GM23248 (cell line): ENCODE measurements around the gene TMEM263. TPM values are rescaled to one million over a fixed set of nuclear protein-coding genes. Genes with fewer than 3 reads are reported as not detected.

Experiments
- DNase-seq: peaks from one replicate; pipeline ENCODE4 v3.0.0-alpha.2; 2015
- H2AFZ ChIP-seq: fragments of 200-600 bp; sonication (generic); 2 replicates; pipeline ENCODE4 v1.6.1; 2016; ENCODE audit warnings: antibody characterized with exemption
- H3F3A ChIP-seq: fragments of 200-600 bp; sonication (generic); 2 replicates; pipeline ENCODE4 v1.6.1; 2016; ENCODE audit warnings: mild to moderate bottlenecking, antibody characterized with exemption, mixed run types; ENCODE audit not compliant: insufficient read depth
- H3K27ac ChIP-seq: fragments of 200-600 bp; sonication (generic); 2 replicates; pipeline ENCODE4 v1.5.1; 2016; ENCODE audit warnings: mild to moderate bottlenecking
- H3K27me3 ChIP-seq: fragments of 200-600 bp; sonication (generic); replicated peaks from 2 replicates; pipeline ENCODE4 v1.6.1; 2016; ENCODE audit warnings: mild to moderate bottlenecking; ENCODE audit not compliant: insufficient read depth
- H3K36me3 ChIP-seq: fragments of 200-600 bp; sonication (generic); 2 replicates; pipeline ENCODE4 v1.6.1; 2016; ENCODE audit warnings: low read depth, mild to moderate bottlenecking
- H3K4me1 ChIP-seq: fragments of 200-600 bp; sonication (generic); 2 replicates; pipeline ENCODE4 v1.6.1; 2016; ENCODE audit warnings: mild to moderate bottlenecking; ENCODE audit not compliant: insufficient read depth
- H3K4me2 ChIP-seq: fragments of 200-600 bp; sonication (generic); one replicate; pipeline ENCODE4 v1.6.1; 2016; ENCODE audit warnings: mild to moderate bottlenecking; ENCODE audit not compliant: unreplicated experiment
- H3K4me3 ChIP-seq: fragments of 200-600 bp; sonication (generic); 2 replicates; pipeline ENCODE4 v1.5.1; 2016; ENCODE audit warnings: mild to moderate bottlenecking
- H3K79me2 ChIP-seq: fragments of 200-600 bp; sonication (generic); 2 replicates; pipeline ENCODE4 v1.6.1; 2016; ENCODE audit warnings: mild to moderate bottlenecking; ENCODE audit not compliant: insufficient read depth
- H3K9ac ChIP-seq: fragments of 200-600 bp; sonication (generic); 2 replicates; pipeline ENCODE4 v1.6.1; 2016; ENCODE audit warnings: mild to moderate bottlenecking
- H3K9me2 ChIP-seq: fragments of 200-600 bp; sonication (generic); 2 replicates; pipeline ENCODE4 v1.6.1; 2016; ENCODE audit warnings: mixed run types, mild to moderate bottlenecking, moderate library complexity; ENCODE audit not compliant: insufficient read depth
- H3K9me3 ChIP-seq: fragments of 200-600 bp; sonication (generic); one replicate; pipeline ENCODE4 v1.6.1; 2017; ENCODE audit warnings: low read depth
- H4K20me1 ChIP-seq: fragments of 200-600 bp; sonication (generic); 2 replicates; pipeline ENCODE4 v1.6.0; 2016; ENCODE audit not compliant: insufficient read depth
- EZH2 ChIP-seq: fragments of 200-600 bp; sonication (generic); IDR thresholded peaks from 2 replicates; pipeline ENCODE4 v1.6.1; 2018; ENCODE audit warnings: antibody characterized with exemption, mild to moderate bottlenecking; ENCODE audit not compliant: insufficient read depth, poor library complexity, severe bottlenecking
- EZH2phosphoT487 ChIP-seq: fragments of 200-600 bp; sonication (generic); IDR thresholded peaks from 2 replicates; pipeline ENCODE4 v1.6.1; 2018; ENCODE audit warnings: antibody characterized with exemption, moderate library complexity, mild to moderate bottlenecking, low read depth; ENCODE audit not compliant: insufficient read depth
- WGBS, 2 experiments: methylation state at CpG; one replicate each; pipeline ENCODE4 v1.1.6; 2015 to 2017; ENCODE audit warnings: low lambda C conversion rate in 2 of 2, low coverage in 1 of 2; ENCODE audit errors: missing lambda C conversion rate in 2 of 2; 5-methylcytosine and 5-hydroxymethylcytosine counted together
- in situ Hi-C: fragments of 300-500 bp; cut with MboI; formaldehyde crosslinking; loops from 2 replicates; pipeline ENCODE4 v1.15.0; 2020
- polyA plus RNA-seq: library from polyadenylated mRNA; unstranded; fragments of >200 nt; fragmentation: Nextera tagmentation; extraction: Ambion mirVana; gene quantifications from 2 replicates; pipeline ENCODE4 v1.2.1, GENCODE V29; 2016
- total RNA-seq: library from RNA; depleted of rRNA; stranded (reverse); fragments of >200 nt; shearing (Covaris generic); gene quantifications from 2 replicates; pipeline ENCODE4 v1.2.3, GENCODE V29; 2014

Gene TMEM263
- total and polyA plus RNA-seq, 2 experiments from 2014 or later, result 136 to 147 TPM

GRCh38 chr12:106910202-106910601 lies 45.5 kb upstream of the TMEM263 start:
- in situ Hi-C loops, result loop anchor here (10.0 kb wide), 1 partner anchor 525 kb away; no protein-coding TSS in a partner anchor
- Histone ChIP-seq H2AFZ (no peak overlapping the region), H3K9me2 (no peaks in the 10 kb centered on the region), H3K4me3 (no peak overlapping the region), H3F3A (no peaks in the 10 kb centered on the region), H4K20me1 (no peaks in the 10 kb centered on the region), H3K79me2 (no peaks in the 10 kb centered on the region), H3K9me3 (no peaks in the 10 kb centered on the region), H3K27me3 (no peaks in the 10 kb centered on the region), H3K4me1 (no peaks in the 10 kb centered on the region), H3K36me3 (no peaks in the 10 kb centered on the region), H3K27ac (no peak overlapping the region), H3K4me2 (no peak overlapping the region), H3K9ac (no peak overlapping the region)
- DNase-seq, result no peak
- no peak for TF ChIP-seq EZH2
- WGBS, 2 experiments, result 73 to 78% methylated on average over 1 of the region's 1 CpG

- Histone ChIP-seq H3K4me3 (no peak overlapping the region), H3K9me2 (no peaks in the 10 kb centered on the region), H3K9me3 (no peaks in the 10 kb centered on the region), H3K27me3 (no peaks in the 10 kb centered on the region), H4K20me1 (no peaks in the 10 kb centered on the region), H3K79me2 (no peaks in the 10 kb centered on the region), H2AFZ (no peak overlapping the region), H3K9ac (no peak overlapping the region), H3K4me2 (no peak overlapping the region), H3K36me3 (no peaks in the 10 kb centered on the region), H3K4me1 (no peaks in the 10 kb centered on the region), H3K27ac (no peak overlapping the region), H3F3A (no peaks in the 10 kb centered on the region)
- in situ Hi-C loops, result loop anchor here (10.0 kb wide), 1 partner anchor 527 kb away; no protein-coding TSS in a partner anchor
- TF ChIP-seq EZH2phosphoT487, result no peak
- TF ChIP-seq EZH2, result no peak
- WGBS, 2 experiments, result 65 to 80% methylated on average over 6 of the region's 6 CpGs
- no peak for DNase-seq
Measured at GRCh38 chr12:106911581-106911980, 44.1 kb upstream of the TMEM263 start.

DNA sequence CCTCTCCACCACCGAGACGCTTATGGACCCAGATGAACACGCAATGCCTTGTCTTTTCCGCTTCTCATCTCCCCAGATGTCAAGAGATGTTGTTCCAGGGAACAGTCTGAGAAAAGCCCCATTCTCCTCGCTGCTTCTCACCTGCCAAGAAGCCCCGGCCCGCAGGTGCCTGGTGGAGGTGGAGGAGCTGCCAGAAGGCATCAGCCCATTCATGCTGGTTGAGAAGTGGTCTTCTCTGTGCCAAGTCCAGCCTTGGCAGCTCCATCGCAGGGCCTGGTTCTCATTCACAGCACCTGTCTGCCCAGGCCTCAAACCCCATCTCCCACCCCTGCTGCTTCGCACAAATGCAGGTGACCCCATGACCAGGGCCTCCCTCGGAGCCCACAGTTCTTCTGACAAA lies 42.3 kb upstream of the TMEM263 start:
- TF ChIP-seq EZH2phosphoT487 (no peak), EZH2 (no peak)
- in situ Hi-C loops, result loop anchor here (10.0 kb wide), 1 partner anchor 529 kb away; no protein-coding TSS in a partner anchor

DNA sequence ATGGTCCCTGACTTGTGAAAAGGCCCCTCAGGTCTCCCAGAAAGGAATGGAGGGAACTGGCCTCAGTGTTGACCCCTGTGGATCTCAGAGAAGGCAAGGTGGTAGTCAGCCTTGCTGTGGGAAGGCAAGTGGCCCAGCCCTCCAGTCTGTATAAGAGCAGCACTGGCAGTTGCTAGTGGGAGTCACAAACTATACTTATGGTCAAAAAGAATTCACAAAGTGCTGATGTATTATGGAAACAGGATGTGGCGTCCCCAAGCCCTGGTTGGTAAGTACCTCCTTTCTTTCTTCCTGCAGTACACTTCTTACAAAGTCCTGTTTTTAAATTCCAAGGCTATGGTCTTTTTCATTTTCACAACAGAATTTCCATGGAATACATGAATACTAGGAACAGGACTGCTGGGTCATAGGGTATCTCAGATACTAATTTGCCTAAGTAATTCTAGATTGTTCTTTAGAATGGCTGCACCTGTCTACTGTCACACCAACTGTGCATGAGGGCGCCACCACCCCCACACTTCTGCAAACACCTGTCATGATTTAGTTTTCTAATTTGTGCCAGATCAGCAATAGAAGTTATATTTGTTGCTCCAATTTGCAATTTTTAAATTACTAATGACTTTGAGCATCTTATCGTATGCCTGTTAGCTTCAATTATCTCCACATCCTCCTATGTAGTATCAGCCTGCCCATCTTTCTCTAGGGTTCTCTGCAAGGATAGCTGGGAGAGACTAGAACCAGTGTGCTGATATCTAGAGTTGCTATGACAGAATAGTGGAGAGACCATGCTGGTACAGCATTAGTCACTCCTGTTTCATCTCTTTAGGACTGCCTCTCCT lies 40.7 kb upstream of the TMEM263 start:
- H3K9me3 ChIP-seq, result no peaks in the 10 kb centered on the region
- H3K9me2 ChIP-seq, result no peaks in the 10 kb centered on the region
- no peak overlapping the region for H2AFZ ChIP-seq
- WGBS, 2 experiments, result 42 to 46% methylated on average over 3 of the region's 3 CpGs
- no peak overlapping the region for H3K9ac ChIP-seq
- TF ChIP-seq EZH2phosphoT487, result no peak
- no peak for TF ChIP-seq EZH2
- no peak overlapping the region for H3K27ac ChIP-seq
- no peaks in the 10 kb centered on the region for H3F3A ChIP-seq
- H3K36me3 ChIP-seq, result no peaks in the 10 kb centered on the region
- H3K4me3 ChIP-seq, result no peak overlapping the region
- H3K79me2 ChIP-seq, result no peaks in the 10 kb centered on the region
- in situ Hi-C loops, result loop anchor here (10.0 kb wide), 1 partner anchor 530 kb away; no protein-coding TSS in a partner anchor
- no peaks in the 10 kb centered on the region for H3K27me3 ChIP-seq
- H4K20me1 ChIP-seq, result no peaks in the 10 kb centered on the region
- no peaks in the 10 kb centered on the region for H3K4me1 ChIP-seq
- no peak overlapping the region for H3K4me2 ChIP-seq
- no peak for DNase-seq

More for the DNA sequence above, 42.3 kb upstream of the TMEM263 start:
- Histone ChIP-seq H3K9ac (no peak overlapping the region), H3K4me1 (no peaks in the 10 kb centered on the region), H3K79me2 (no peaks in the 10 kb centered on the region), H3K27me3 (no peaks in the 10 kb centered on the region), H3K4me3 (no peak overlapping the region), H3K27ac (no peak overlapping the region), H3K9me2 (no peaks in the 10 kb centered on the region), H3K4me2 (no peak overlapping the region), H3K36me3 (no peaks in the 10 kb centered on the region), H3K9me3 (no peaks in the 10 kb centered on the region), H3F3A (no peaks in the 10 kb centered on the region), H4K20me1 (no peaks in the 10 kb centered on the region), H2AFZ (no peak overlapping the region)
- DNase-seq, result no peak
- 76 to 79% methylated on average over 10 of the region's 10 CpGs for WGBS, 2 experiments

DNA sequence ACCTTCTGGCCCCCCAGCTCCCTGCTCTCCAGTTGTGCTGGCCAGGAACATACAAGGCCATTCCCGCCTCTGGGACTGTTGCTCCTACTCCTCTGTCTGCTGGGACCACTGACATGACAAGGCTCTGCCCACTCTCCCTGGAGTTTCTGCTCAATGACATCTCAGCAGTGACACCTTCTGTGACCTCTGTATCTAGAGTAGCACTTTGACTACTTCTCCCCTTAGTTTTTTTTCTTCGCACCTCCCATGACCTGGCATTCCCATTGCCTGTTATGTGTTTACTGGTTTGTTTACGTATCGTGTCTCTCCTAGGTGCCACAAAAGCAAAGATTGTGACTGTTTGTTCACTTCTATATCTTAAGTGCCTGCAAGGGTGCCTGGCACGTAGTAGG lies 40.1 kb upstream of the TMEM263 start:
- no peak overlapping the region for H3K27ac ChIP-seq
- DNase-seq, result no peak
- H3K4me2 ChIP-seq, result no peak overlapping the region
- no peaks in the 10 kb centered on the region for H3K9me3 ChIP-seq
- no peak for TF ChIP-seq EZH2phosphoT487
- 76% methylated on average over 5 of the region's 5 CpGs for WGBS, 2 experiments
- no peak overlapping the region for H3K9ac ChIP-seq
- in situ Hi-C loops, result loop anchor here (10.0 kb wide), 1 partner anchor 531 kb away; no protein-coding TSS in a partner anchor
- H3K79me2 ChIP-seq, result no peaks in the 10 kb centered on the region
- H3K27me3 ChIP-seq, result no peaks in the 10 kb centered on the region
- no peaks in the 10 kb centered on the region for H3K4me1 ChIP-seq
- no peak overlapping the region for H3K4me3 ChIP-seq
- H4K20me1 ChIP-seq, result no peaks in the 10 kb centered on the region
- H3K36me3 ChIP-seq, result no peaks in the 10 kb centered on the region
- H3F3A ChIP-seq, result no peaks in the 10 kb centered on the region
- H2AFZ ChIP-seq, result no peak overlapping the region
- no peaks in the 10 kb centered on the region for H3K9me2 ChIP-seq
